Fibroblast of lung (primary cell): ENCODE results near the gene TMEM30B. TPM values are rescaled to one million over a fixed set of nuclear protein-coding genes. Genes with fewer than 3 reads are reported as not detected.

Source experiments
- DNase-seq, 2 donors: peaks; one replicate each; pipeline versions ENCODE4 v3.0.0 to v3.0.0-alpha.2; 2010; ENCODE audit warnings: low read depth in 2 of 2
- H2AFZ ChIP-seq: 2 replicates; pipeline ENCODE4 v1.5.1; 2012; ENCODE audit warnings: low read length, control low read depth, inconsistent platforms
- H3K27ac ChIP-seq: 2 replicates; pipeline ENCODE4 v1.5.1; 2011; ENCODE audit warnings: low read length, control low read depth; ENCODE audit not compliant: insufficient read depth
- H3K27me3 ChIP-seq: 2 replicates; pipeline ENCODE4 v1.5.1; 2011; ENCODE audit warnings: mild to moderate bottlenecking, low read length; ENCODE audit not compliant: control insufficient read depth, insufficient read depth
- H3K36me3 ChIP-seq: 2 replicates; pipeline ENCODE4 v1.5.1; 2011; ENCODE audit warnings: low read length; ENCODE audit not compliant: control insufficient read depth, insufficient read depth
- H3K4me1 ChIP-seq: 2 replicates; pipeline ENCODE4 v1.5.1; 2011; ENCODE audit warnings: low read length; ENCODE audit not compliant: control insufficient read depth, insufficient read depth; ENCODE audit errors: extremely low read depth
- H3K4me2 ChIP-seq: 2 replicates; pipeline ENCODE4 v1.5.1; 2011; ENCODE audit warnings: low read length, control low read depth; ENCODE audit not compliant: insufficient read depth; ENCODE audit errors: extremely low read depth
- H3K4me3 ChIP-seq, 4 experiments: fragments of 200-600 bp in 1 of 4; sonication (generic) in 1 of 4; replicated peaks in 1 of 4; 2 replicates each; pipeline ENCODE4 v1.5.1; 2011 to 2016; ENCODE audit warnings: low read length in 4 of 4, low read depth in 3 of 4, mild to moderate bottlenecking in 3 of 4, control low read depth in 2 of 4, inconsistent platforms in 1 of 4, mixed read lengths in 1 of 4; ENCODE audit not compliant: insufficient read depth in 1 of 4; ENCODE audit errors: control extremely low read depth in 1 of 4
- H3K79me2 ChIP-seq: 2 replicates; pipeline ENCODE4 v1.5.1; 2012; ENCODE audit warnings: mild to moderate bottlenecking, low read length, inconsistent platforms; ENCODE audit not compliant: control insufficient read depth, insufficient read depth
- H3K9ac ChIP-seq: 2 replicates; pipeline ENCODE4 v1.5.1; 2011; ENCODE audit warnings: mild to moderate bottlenecking, low read length, control low read depth; ENCODE audit not compliant: insufficient read depth
- H3K9me3 ChIP-seq: 2 replicates; pipeline ENCODE4 v1.5.1; 2012; ENCODE audit warnings: low read depth, low read length; ENCODE audit not compliant: control insufficient read depth, insufficient read depth
- H4K20me1 ChIP-seq: 2 replicates; pipeline ENCODE4 v1.5.1; 2011; ENCODE audit warnings: low read length; ENCODE audit not compliant: control insufficient read depth, insufficient read depth; ENCODE audit errors: extremely low read depth
- CTCF ChIP-seq, 2 donors: IDR thresholded peaks in 1 of 2; conservative IDR thresholded peaks in 1 of 2; 1 replicate in 1 of 2; 2 replicates in 1 of 2; pipeline ENCODE4 v1.5.1; 2011 to 2012; ENCODE audit warnings: low read length in 2 of 2, control low read depth in 1 of 2, inconsistent platforms in 1 of 2, low read depth in 1 of 2, mild to moderate bottlenecking in 1 of 2
- EZH2 ChIP-seq: IDR thresholded peaks from 2 replicates; pipeline ENCODE4 v1.5.1; 2012; ENCODE audit warnings: low read length, control low read depth, mild to moderate bottlenecking; ENCODE audit errors: missing control alignments
- polyA plus RNA-seq, 2 donors: library from polyadenylated mRNA; depleted of rRNA in 1 of 2; stranded (reverse) in 1 of 2; unstranded in 1 of 2; fragments of >200 nt; gene quantifications; 2 replicates each; pipeline ENCODE4 v1.2.1, GENCODE V29; 2011 to 2012; ENCODE audit warnings: missing spikeins in 1 of 2
- total RNA-seq: library from RNA; depleted of rRNA; stranded (reverse); fragments of >200 nt; gene quantifications from 2 replicates; pipeline ENCODE4 v1.2.1, GENCODE V29; 2014

TMEM30B gene
- total and polyA plus RNA-seq, 2 donors (not counting 1 experiment from before 2014, with no cell fraction given) = 0.22 to 0.83 TPM

- Histone ChIP-seq H3K4me1 (no peaks in the 10 kb centered on the region), H4K20me1 (no peaks in the 10 kb centered on the region), H3K27me3 (peaks cover 16% of the 10 kb centered on the region), H3K36me3 (no peaks in the 10 kb centered on the region), H3K4me3 (no peak overlapping the region), H3K27ac (no peak overlapping the region), H3K9me3 (no peaks in the 10 kb centered on the region), H3K79me2 (no peaks in the 10 kb centered on the region), H3K4me2 (no peak overlapping the region), H2AFZ (no peak overlapping the region), H3K9ac (no peak overlapping the region)
- TF ChIP-seq CTCF (conservative IDR thresholded peaks at IDR 0.05 in 1 of 2, IDR thresholded peaks at IDR 0.05 in 1 of 2; ENCODE audit: low read depth in 1 of 2, low read length in 2 of 2) = no peak
- TF ChIP-seq EZH2 = no peak
- no peak for DNase-seq
Measured at GRCh38 chr14:61285364-61285763, 4.2 kb upstream of the TMEM30B start.

DNA sequence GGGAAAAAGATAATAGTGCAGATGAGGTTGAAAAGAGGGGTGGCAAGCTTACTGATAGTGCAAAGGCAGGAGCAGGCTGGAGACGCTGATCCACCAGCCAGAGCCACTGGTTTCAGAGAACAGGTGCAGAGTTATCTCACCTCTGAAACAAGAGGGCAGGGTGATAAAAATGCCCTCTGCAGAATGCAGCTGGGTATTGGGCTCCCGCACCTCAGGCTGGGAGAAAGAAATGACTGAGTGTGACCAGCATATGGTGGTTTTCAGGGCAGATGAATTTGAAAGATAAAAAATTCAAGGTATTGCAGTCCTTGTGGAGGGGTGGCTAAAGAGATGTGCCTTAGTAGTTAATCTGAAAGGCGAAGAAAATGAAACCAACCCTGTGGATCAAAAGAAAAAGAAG, 2.9 kb upstream of the TMEM30B start:
- TF ChIP-seq CTCF (conservative IDR thresholded peaks at IDR 0.05 in 1 of 2, IDR thresholded peaks at IDR 0.05 in 1 of 2; ENCODE audit: low read depth in 1 of 2, low read length in 2 of 2) (no peak), EZH2 (no peak)
- Histone ChIP-seq H3K4me2 (no peak overlapping the region), H3K9ac (no peak overlapping the region), H3K4me1 (no peaks in the 10 kb centered on the region), H3K4me3 (no peak overlapping the region), H2AFZ (no peak overlapping the region), H4K20me1 (no peaks in the 10 kb centered on the region), H3K27ac (no peak overlapping the region), H3K36me3 (no peaks in the 10 kb centered on the region), H3K79me2 (no peaks in the 10 kb centered on the region), H3K27me3 (peaks cover 29% of the 10 kb centered on the region), H3K9me3 (no peaks in the 10 kb centered on the region)
- DNase-seq = no peak

GRCh38 chr14:61282746-61283145, 1.6 kb upstream of the TMEM30B start:
- TF ChIP-seq CTCF (conservative IDR thresholded peaks at IDR 0.05 in 1 of 2, IDR thresholded peaks at IDR 0.05 in 1 of 2; ENCODE audit: low read depth in 1 of 2, low read length in 2 of 2) (no peak), EZH2 (no peak)
- H3K27ac ChIP-seq = no peak overlapping the region
- no peak for DNase-seq
- H3K79me2 ChIP-seq = no peaks in the 10 kb centered on the region
- H2AFZ ChIP-seq = no peak overlapping the region
- no peaks in the 10 kb centered on the region for H3K4me1 ChIP-seq
- no peaks in the 10 kb centered on the region for H3K36me3 ChIP-seq
- H3K27me3 ChIP-seq = peaks cover 32% of the 10 kb centered on the region
- H3K9ac ChIP-seq = no peak overlapping the region
- no peak overlapping the region for H3K4me3 ChIP-seq
- H3K9me3 ChIP-seq = no peaks in the 10 kb centered on the region
- no peak overlapping the region for H3K4me2 ChIP-seq
- H4K20me1 ChIP-seq = no peaks in the 10 kb centered on the region
